Activated B cell treated with CpG ODN at 0.5 μM for 24 hours (primary cell): ENCODE results near the gene PPP4R2. TPM values are rescaled to one million over a fixed set of nuclear protein-coding genes. Genes with fewer than 3 reads are reported as not detected.

ENCODE experiments used
- ATAC-seq: fragments of 200-7000 bp; cut with Tn5 transposase; one replicate; pipeline ENCODE4 v1.10.0; 2021; ENCODE audit warnings: low read depth, mild to moderate bottlenecking, moderate library complexity
- CTCF ChIA-PET: fragments of 350-600 bp; sonication (Branson Sonifier 250); formaldehyde crosslinking; loops from one replicate; lab custom pipeline; 2021; ENCODE audit warnings: antibody characterized with exemption; lab: Charles Lee
- POLR2A ChIA-PET: fragments of 350-600 bp; sonication (Branson Sonifier 250); formaldehyde crosslinking; loops from one replicate; lab custom pipeline; 2021; ENCODE audit warnings: antibody characterized with exemption; lab: Charles Lee
- DNase-seq: peaks from one replicate; pipeline ENCODE4 v3.0.0; 2022
- H3K27ac Mint-ChIP-seq: one replicate; pipeline ENCODE4 v1.8.0; 2020; ENCODE audit warnings: mixed read lengths
- H3K27me3 Mint-ChIP-seq: one replicate; pipeline ENCODE4 v1.8.0; 2021; ENCODE audit warnings: mixed read lengths
- H3K36me3 Mint-ChIP-seq: one replicate; pipeline ENCODE4 v1.8.0; 2021; ENCODE audit warnings: low read depth, mixed read lengths
- H3K4me1 Mint-ChIP-seq: one replicate; pipeline ENCODE4 v1.8.0; 2021; ENCODE audit warnings: mixed read lengths
- H3K4me3 Mint-ChIP-seq: one replicate; pipeline ENCODE4 v1.8.0; 2020; ENCODE audit warnings: mild to moderate bottlenecking, mixed read lengths
- H3K9me3 Mint-ChIP-seq: one replicate; pipeline ENCODE4 v1.8.0; 2020; ENCODE audit warnings: mixed read lengths
- CTCF ChIP-seq: fragments of 200-600 bp; IDR thresholded peaks from one replicate; pipeline ENCODE4 v1.8.0; 2022; ENCODE audit warnings: antibody characterized with exemption, mild to moderate bottlenecking
- intact Hi-C: fragments of 100-400 bp; cut with micrococcal nuclease; formaldehyde crosslinking; loops from one replicate; pipeline ENCODE4 v1.15.1; 2024
- total RNA-seq: library from RNA; stranded (reverse); gene quantifications from 2 replicates; pipeline ENCODE4 v1.2.3, GENCODE V29; 2022

Gene PPP4R2
- total RNA-seq, 1 donor from 2014 or later = 59.7 TPM

- DNase-seq (no peak), ATAC-seq (no peak)
- intact Hi-C loops = no loop called here
- ChIA-PET CTCF (interaction anchor here (1.9 kb wide), 1 partner anchor 9 kb away, joined by 10 read pairs; no protein-coding TSS in a partner anchor), POLR2A (no interaction called here)
- Mint-ChIP-seq H3K4me3 (no peak overlapping the region), H3K27ac (no peak overlapping the region), H3K36me3 (no peaks in the 10 kb centered on the region), H3K9me3 (no peaks in the 10 kb centered on the region), H3K27me3 (peaks cover 16% of the 10 kb centered on the region), H3K4me1 (peaks cover 11% of the 10 kb centered on the region)
- TF ChIP-seq CTCF = no peak
These were observed 98.3 kb downstream of the PPP4R2 start for GRCh38 chr3:73094951-73095350.

- no peak for TF ChIP-seq CTCF
- ATAC-seq (no peak), DNase-seq (no peak)
- intact Hi-C loops = no loop called here
- CTCF ChIA-PET = interaction anchor here (1.9 kb wide), 2 partner anchors 10 to 406 kb away, joined by 6 to 10 read pairs; no protein-coding TSS in a partner anchor
- POLR2A ChIA-PET = no interaction called here
- Mint-ChIP-seq H3K27ac (no peak overlapping the region), H3K9me3 (no peaks in the 10 kb centered on the region), H3K4me3 (no peak overlapping the region), H3K36me3 (no peaks in the 10 kb centered on the region), H3K27me3 (peaks cover 16% of the 10 kb centered on the region), H3K4me1 (peaks cover 11% of the 10 kb centered on the region)
These were observed 99.6 kb downstream of the PPP4R2 start for GRCh38 chr3:73096169-73096568.

- intact Hi-C loops = no loop called here
These were observed 101.4 kb downstream of the PPP4R2 start for GRCh38 chr3:73098026-73098425.

GRCh38 chr3:73098873-73099272 lies 102.3 kb downstream of the PPP4R2 start:
- Mint-ChIP-seq H3K4me3 (no peak overlapping the region), H3K9me3 (no peaks in the 10 kb centered on the region), H3K36me3 (no peaks in the 10 kb centered on the region), H3K4me1 (peaks cover 11% of the 10 kb centered on the region), H3K27ac (no peak overlapping the region), H3K27me3 (peaks cover 17% of the 10 kb centered on the region)
- DNase-seq (no peak), ATAC-seq (no peak)
- intact Hi-C loops = no loop called here
- TF ChIP-seq CTCF = no peak
- ChIA-PET POLR2A (no interaction called here), CTCF (no interaction called here)

More at GRCh38 chr3:73098026-73098425, 101.4 kb downstream of the PPP4R2 start:
- DNase-seq (no peak), ATAC-seq (no peak)
- CTCF ChIA-PET = interaction anchor here (0.8 kb wide), 1 partner anchor 405 kb away, joined by 3 read pairs; no protein-coding TSS in a partner anchor
- H3K27me3 Mint-ChIP-seq = peaks cover 17% of the 10 kb centered on the region
- no peak overlapping the region for H3K4me3 Mint-ChIP-seq
- H3K9me3 Mint-ChIP-seq = no peaks in the 10 kb centered on the region
- no peaks in the 10 kb centered on the region for H3K36me3 Mint-ChIP-seq
- H3K4me1 Mint-ChIP-seq = peaks cover 11% of the 10 kb centered on the region
- H3K27ac Mint-ChIP-seq = no peak overlapping the region
- no peak for TF ChIP-seq CTCF
- POLR2A ChIA-PET = no interaction called here

GRCh38 chr3:73100741-73101559 lies 104.3 kb downstream of the PPP4R2 start:
- H3K4me3 Mint-ChIP-seq = no peak overlapping the region
- ChIA-PET POLR2A (interaction anchor here (0.6 kb wide), 1 partner anchor 330 kb away, joined by 3 read pairs; no protein-coding TSS in a partner anchor), CTCF (interaction anchor here (0.6 to 1.9 kb wide), 5 partner anchors 8 to 402 kb away, joined by 3 to 20 read pairs (median 4); no protein-coding TSS in a partner anchor)
- H3K27me3 Mint-ChIP-seq = peaks cover 9% of the 10 kb centered on the region
- H3K27ac Mint-ChIP-seq = no peak overlapping the region
- ATAC-seq (peak; percentile 83), DNase-seq (peak; percentile 50)
- TF ChIP-seq CTCF = peak; percentile 69
- no peaks in the 10 kb centered on the region for H3K4me1 Mint-ChIP-seq
- no peaks in the 10 kb centered on the region for H3K9me3 Mint-ChIP-seq
- intact Hi-C loops = loop anchor here (1.0 kb wide), 2 partner anchors 331 to 401 kb away; no protein-coding TSS in a partner anchor
- H3K36me3 Mint-ChIP-seq = no peaks in the 10 kb centered on the region
